IMR-90 (cell line): ENCODE results near the gene EPAS1.

ENCODE experiments used
- CTCF ChIP-seq: conservative IDR thresholded peaks from 2 replicates; pipeline ENCODE4 v1.5.1; 2012; ENCODE audit warnings: mild to moderate bottlenecking, low read depth, low read length, improper control_type of control experiment
- POLR2A ChIP-seq: IDR thresholded peaks from 2 replicates; pipeline ENCODE4 v1.6.1; 2012; ENCODE audit warnings: mild to moderate bottlenecking, low read depth, low read length
- RAD21 ChIP-seq: IDR thresholded peaks from 2 replicates; pipeline ENCODE4 v1.6.1; 2012; ENCODE audit warnings: low read length, improper control_type of control experiment
- USF2 ChIP-seq: fragments of 150-350 bp; IDR thresholded peaks from 2 replicates; pipeline ENCODE4 v1.6.1; 2017; ENCODE audit warnings: mild to moderate bottlenecking, antibody characterized with exemption, low read length, low read depth

- no peak for TF ChIP-seq RAD21
- TF ChIP-seq CTCF = no peak
- no peak for TF ChIP-seq POLR2A
- no peak for TF ChIP-seq USF2
These were observed 43.7 kb downstream of the EPAS1 start for GRCh38 chr2:46340740-46341420.
